Measurements from ENCODE around the gene TIGAR.

The TIGAR gene

DNA sequence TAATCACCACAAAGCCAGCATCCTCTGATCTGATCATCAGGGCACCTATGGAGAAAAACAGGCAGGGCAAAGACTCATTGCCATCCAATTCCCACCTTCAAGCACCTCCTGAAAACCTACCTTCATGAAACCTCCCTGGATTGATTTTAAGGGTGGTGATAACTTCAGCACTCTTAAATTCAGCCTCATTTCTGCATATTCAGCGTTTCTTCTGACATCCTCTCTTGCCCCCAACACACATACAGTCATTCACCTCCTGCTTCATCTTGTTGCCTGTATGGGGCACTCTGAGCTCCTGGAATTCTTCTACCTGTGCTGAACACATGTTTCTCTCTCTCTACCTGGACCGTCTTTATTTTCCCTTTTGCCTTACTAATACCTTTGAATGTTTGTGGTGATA is 51.6 kb downstream of the TIGAR start:
- Histone ChIP-seq H3K27ac (ENCODE audit: low read depth, low read length, poor library complexity, severe bottlenecking) (no peak overlapping the region), H3K36me3 (ENCODE audit: insufficient read depth, low read length) (no peaks in the 10 kb centered on the region), H3K27me3 (ENCODE audit: insufficient read depth, low read length) (no peaks in the 10 kb centered on the region), H2AFZ (ENCODE audit: low read length) (no peak overlapping the region), H3K9ac (ENCODE audit: low read length) (no peak overlapping the region), H3F3A (ENCODE audit: insufficient read depth, low read length) (no peaks in the 10 kb centered on the region), H4K20me1 (ENCODE audit: insufficient read depth, low read length) (no peaks in the 10 kb centered on the region), H3K4me3 (ENCODE audit: low read depth, low read length, poor library complexity, severe bottlenecking) (no peak overlapping the region), H3K4me1 (ENCODE audit: insufficient read depth, low read length, severe bottlenecking) (no peaks in the 10 kb centered on the region), H3K4me2 (ENCODE audit: low read length) (no peak overlapping the region), H3K9me2 (ENCODE audit: low read depth, low read length) (no peaks in the 10 kb centered on the region), H3K9me3 (ENCODE audit: low read length) (no peaks in the 10 kb centered on the region), H3K79me2 (ENCODE audit: insufficient read depth, low read length) (no peaks in the 10 kb centered on the region)
- TF ChIP-seq, protein P1, sequence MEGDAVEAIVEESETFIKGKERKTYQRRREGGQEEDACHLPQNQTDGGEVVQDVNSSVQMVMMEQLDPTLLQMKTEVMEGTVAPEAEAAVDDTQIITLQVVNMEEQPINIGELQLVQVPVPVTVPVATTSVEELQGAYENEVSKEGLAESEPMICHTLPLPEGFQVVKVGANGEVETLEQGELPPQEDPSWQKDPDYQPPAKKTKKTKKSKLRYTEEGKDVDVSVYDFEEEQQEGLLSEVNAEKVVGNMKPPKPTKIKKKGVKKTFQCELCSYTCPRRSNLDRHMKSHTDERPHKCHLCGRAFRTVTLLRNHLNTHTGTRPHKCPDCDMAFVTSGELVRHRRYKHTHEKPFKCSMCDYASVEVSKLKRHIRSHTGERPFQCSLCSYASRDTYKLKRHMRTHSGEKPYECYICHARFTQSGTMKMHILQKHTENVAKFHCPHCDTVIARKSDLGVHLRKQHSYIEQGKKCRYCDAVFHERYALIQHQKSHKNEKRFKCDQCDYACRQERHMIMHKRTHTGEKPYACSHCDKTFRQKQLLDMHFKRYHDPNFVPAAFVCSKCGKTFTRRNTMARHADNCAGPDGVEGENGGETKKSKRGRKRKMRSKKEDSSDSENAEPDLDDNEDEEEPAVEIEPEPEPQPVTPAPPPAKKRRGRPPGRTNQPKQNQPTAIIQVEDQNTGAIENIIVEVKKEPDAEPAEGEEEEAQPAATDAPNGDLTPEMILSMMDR (IDR thresholded peaks at IDR 0.05; ENCODE audit: low read length) = no peak
- no peak for TF ChIP-seq EZH2 (IDR thresholded peaks at IDR 0.05; ENCODE audit: borderline replicate concordance, low read length)

DNA sequence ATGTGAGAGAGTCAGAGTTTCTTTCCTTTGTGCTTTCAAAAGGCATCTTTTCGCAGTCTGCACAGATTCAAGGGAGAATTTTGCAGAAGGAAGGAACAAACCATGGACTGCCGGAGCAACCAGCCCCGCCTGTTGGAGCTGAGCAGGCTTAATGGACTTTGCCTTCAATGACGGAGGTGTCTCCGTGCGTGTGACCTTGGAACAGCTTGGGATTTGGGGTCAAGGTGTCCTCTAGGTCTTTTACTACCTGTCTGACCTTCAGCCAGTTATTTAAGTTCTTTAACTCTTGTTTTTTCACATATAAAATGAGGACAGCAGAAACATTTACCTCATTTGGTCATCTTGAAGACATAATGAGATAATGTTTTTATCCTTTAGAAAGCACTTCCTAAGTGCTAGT is 54.4 kb downstream of the TIGAR start:
- H3K9me2 ChIP-seq (ENCODE audit: low read depth, low read length) = no peaks in the 10 kb centered on the region
- no peaks in the 10 kb centered on the region for H3K27me3 ChIP-seq (ENCODE audit: insufficient read depth, low read length)
- H3F3A ChIP-seq (ENCODE audit: insufficient read depth, low read length) = no peaks in the 10 kb centered on the region
- no peak overlapping the region for H3K27ac ChIP-seq (ENCODE audit: low read depth, low read length, poor library complexity, severe bottlenecking)
- no peak overlapping the region for H3K9ac ChIP-seq (ENCODE audit: low read length)
- no peak overlapping the region for H3K4me3 ChIP-seq (ENCODE audit: low read depth, low read length, poor library complexity, severe bottlenecking)
- no peaks in the 10 kb centered on the region for H3K9me3 ChIP-seq (ENCODE audit: low read length)
- H3K79me2 ChIP-seq (ENCODE audit: insufficient read depth, low read length) = no peaks in the 10 kb centered on the region
- TF ChIP-seq, protein P1 (IDR thresholded peaks at IDR 0.05; ENCODE audit: low read length) = no peak
- no peak for TF ChIP-seq EZH2 (IDR thresholded peaks at IDR 0.05; ENCODE audit: borderline replicate concordance, low read length)
- H2AFZ ChIP-seq (ENCODE audit: low read length) = no peak overlapping the region
- H4K20me1 ChIP-seq (ENCODE audit: insufficient read depth, low read length) = no peaks in the 10 kb centered on the region
- no peak overlapping the region for H3K4me2 ChIP-seq (ENCODE audit: low read length)
- no peaks in the 10 kb centered on the region for H3K4me1 ChIP-seq (ENCODE audit: insufficient read depth, low read length, severe bottlenecking)
- no peaks in the 10 kb centered on the region for H3K36me3 ChIP-seq (ENCODE audit: insufficient read depth, low read length)

DNA sequence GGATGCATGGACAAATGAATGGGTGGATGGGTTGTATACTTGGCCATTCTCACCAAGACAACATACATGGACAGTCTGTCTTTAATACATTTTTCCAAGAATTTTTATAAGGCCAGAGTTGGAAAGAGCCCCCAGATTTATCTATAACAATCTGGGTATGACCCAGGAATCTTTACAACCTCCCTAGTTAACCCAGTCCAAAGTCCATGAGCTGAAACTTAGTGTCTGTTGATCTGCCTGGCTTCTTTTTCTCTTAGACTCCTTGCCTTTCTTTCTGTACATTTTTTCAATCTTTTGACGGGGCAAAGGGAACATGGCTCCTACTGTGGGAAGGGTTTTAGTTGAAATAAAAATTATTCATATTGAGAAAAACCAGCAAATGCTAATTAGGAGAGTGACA is 57.8 kb downstream of the TIGAR start:
- no peak overlapping the region for H3K9ac ChIP-seq (ENCODE audit: low read length)

More for the DNA sequence above, 57.8 kb downstream of the TIGAR start:
- Histone ChIP-seq H3K4me2 (ENCODE audit: low read length) (no peak overlapping the region), H3K4me1 (ENCODE audit: insufficient read depth, low read length, severe bottlenecking) (no peaks in the 10 kb centered on the region), H3K4me3 (ENCODE audit: low read depth, low read length, poor library complexity, severe bottlenecking) (no peak overlapping the region), H2AFZ (ENCODE audit: low read length) (no peak overlapping the region), H3K27ac (ENCODE audit: low read depth, low read length, poor library complexity, severe bottlenecking) (no peak overlapping the region), H3K36me3 (ENCODE audit: insufficient read depth, low read length) (no peaks in the 10 kb centered on the region), H4K20me1 (ENCODE audit: insufficient read depth, low read length) (no peaks in the 10 kb centered on the region), H3K79me2 (ENCODE audit: insufficient read depth, low read length) (no peaks in the 10 kb centered on the region), H3K9me3 (ENCODE audit: low read length) (no peaks in the 10 kb centered on the region), H3K9me2 (ENCODE audit: low read depth, low read length) (no peaks in the 10 kb centered on the region), H3F3A (ENCODE audit: insufficient read depth, low read length) (no peaks in the 10 kb centered on the region), H3K27me3 (ENCODE audit: insufficient read depth, low read length) (no peaks in the 10 kb centered on the region)
- TF ChIP-seq, protein P1 (IDR thresholded peaks at IDR 0.05; ENCODE audit: low read length) = no peak

Data from OCI-LY1 (cell line).